ENCODE data around the gene ISM1.

ISM1 gene

DNA sequence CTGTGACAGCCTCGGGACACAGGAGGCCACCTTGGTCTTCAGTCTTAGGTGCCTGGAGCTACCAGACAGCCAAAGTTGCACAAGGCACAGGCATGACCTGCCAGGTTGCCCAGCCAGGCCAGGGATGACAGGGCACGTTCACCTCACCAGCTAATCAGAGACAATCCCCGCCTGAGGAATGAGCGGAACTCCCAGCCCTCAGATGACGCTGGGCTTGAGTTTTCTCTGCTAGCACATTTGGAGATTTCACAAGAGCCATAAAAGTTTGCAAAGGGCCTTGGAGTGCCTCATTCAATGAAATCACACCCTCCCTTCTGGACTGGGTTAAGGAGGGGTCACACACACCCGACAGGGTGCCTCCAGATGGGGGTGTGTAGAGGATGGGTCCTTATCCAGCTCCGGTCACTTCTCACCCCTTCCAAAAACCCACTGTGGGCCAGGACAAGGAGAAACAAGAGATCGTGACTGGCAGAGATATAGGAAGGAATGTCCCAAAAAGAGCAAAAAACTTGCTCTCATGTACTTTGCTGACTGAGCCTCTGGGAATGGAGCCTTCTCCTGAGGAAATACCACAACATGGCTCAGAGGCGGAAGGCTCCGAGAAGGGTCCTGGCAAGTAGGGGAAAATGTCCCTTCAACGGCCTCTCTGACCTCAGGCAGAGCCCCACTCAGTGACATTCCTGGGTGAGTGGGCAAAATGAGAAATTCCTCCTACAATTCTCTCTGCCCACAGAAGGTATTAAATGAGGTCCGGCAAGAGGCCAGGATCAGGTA is 121.6 kb downstream of the ISM1 start:
- H3K27ac ChIP-seq = no peak overlapping the region
- H3K36me3 ChIP-seq = no peaks in the 10 kb centered on the region
- no peaks in the 10 kb centered on the region for H3K9me3 ChIP-seq
- peak in 1 of 2 donors; percentile 34 for DNase-seq
- intact Hi-C loops (cut with DNase I; ENCODE audit: low total_unique reads) = no loop called here
- TF ChIP-seq, protein P1, sequence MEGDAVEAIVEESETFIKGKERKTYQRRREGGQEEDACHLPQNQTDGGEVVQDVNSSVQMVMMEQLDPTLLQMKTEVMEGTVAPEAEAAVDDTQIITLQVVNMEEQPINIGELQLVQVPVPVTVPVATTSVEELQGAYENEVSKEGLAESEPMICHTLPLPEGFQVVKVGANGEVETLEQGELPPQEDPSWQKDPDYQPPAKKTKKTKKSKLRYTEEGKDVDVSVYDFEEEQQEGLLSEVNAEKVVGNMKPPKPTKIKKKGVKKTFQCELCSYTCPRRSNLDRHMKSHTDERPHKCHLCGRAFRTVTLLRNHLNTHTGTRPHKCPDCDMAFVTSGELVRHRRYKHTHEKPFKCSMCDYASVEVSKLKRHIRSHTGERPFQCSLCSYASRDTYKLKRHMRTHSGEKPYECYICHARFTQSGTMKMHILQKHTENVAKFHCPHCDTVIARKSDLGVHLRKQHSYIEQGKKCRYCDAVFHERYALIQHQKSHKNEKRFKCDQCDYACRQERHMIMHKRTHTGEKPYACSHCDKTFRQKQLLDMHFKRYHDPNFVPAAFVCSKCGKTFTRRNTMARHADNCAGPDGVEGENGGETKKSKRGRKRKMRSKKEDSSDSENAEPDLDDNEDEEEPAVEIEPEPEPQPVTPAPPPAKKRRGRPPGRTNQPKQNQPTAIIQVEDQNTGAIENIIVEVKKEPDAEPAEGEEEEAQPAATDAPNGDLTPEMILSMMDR (IDR thresholded peaks at IDR 0.05) = no peak
- no peak overlapping the region for H3K4me3 ChIP-seq
- peaks cover 0 to 14% (median 5%) of the 10 kb centered on the region in 4 donors for H3K4me1 ChIP-seq
- no peaks in the 10 kb centered on the region for H3K27me3 ChIP-seq

DNA sequence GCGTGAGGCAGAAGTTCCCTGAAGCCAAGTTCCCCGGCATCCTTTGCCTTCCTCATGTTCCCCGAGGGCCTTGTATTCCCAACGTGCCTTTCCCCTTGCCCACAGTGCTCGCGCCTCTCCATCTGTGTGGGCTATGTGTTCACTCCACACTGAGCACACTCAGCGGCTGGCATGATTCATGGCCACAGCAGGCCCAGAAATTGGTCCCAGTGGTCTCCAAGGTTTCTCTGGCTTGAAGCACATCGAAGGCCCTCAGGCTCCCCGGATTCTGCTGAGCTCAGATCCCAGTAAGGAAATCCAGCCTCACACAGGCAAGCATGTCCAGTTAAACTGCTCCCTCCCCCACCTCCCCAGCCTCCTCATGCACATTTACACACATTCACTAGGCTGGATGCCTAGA is 123.6 kb downstream of the ISM1 start:
- no peak overlapping the region for H3K4me3 ChIP-seq
- no peaks in the 10 kb centered on the region for H3K36me3 ChIP-seq
- H3K9me3 ChIP-seq = no peaks in the 10 kb centered on the region
- peaks cover 0 to 29% (median 11%) of the 10 kb centered on the region in 4 donors for H3K4me1 ChIP-seq
- no peak overlapping the region for H3K27ac ChIP-seq
- TF ChIP-seq, protein P1 (IDR thresholded peaks at IDR 0.05) = no peak
- H3K27me3 ChIP-seq = no peaks in the 10 kb centered on the region
- intact Hi-C loops (cut with DNase I; ENCODE audit: low total_unique reads) = no loop called here
- DNase-seq = no peak

DNA sequence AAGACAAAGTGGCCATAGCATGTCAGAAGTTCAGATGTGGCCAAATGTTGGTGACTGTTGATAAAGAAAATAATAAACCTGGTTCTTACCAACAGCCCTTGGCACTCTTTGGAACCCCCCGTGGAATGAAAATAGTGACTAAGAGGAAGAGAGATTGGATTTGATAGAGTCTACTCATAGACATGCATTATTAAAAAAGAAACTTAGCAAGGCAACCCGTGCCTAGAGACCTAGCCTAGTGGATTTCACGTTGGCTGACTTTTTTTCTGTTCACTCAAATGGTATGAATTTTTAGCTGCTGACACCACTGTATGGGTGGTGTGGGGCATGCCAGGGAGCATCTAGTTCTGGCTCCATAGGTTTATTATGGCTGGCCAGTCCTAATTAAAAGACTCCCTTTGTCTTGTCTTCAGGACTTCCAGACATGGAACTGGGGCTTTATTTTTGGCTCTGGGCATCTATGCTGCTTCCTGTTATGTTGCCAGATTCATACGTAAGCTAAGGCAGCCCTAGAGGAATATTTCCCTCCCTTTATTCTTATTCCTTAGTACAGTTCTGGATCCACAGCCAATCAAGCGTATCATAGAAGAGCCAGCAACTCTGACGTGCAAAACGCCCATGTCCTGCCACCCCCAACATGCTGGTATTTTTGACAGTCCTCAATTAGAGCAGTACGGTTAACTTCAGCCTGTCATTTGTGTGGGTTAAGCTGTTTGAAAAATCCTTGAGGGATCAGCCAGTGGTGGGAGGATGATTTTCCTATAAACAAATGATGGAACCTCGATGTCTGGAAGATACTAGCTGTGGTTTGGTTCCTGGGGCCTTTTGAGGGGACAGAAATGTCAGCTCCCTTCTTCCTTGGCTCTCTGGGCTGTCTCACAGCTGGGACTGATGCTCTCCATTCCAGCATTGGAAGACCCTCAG is 127.5 kb downstream of the ISM1 start:
- TF ChIP-seq, protein P1 (IDR thresholded peaks at IDR 0.05) = no peak
- peak overlapping the region; percentile 1 to 20 for H3K4me3 ChIP-seq
- H3K4me1 ChIP-seq = peaks cover 0 to 29% (median 10%) of the 10 kb centered on the region in 4 donors
- DNase-seq = no peak
- H3K9me3 ChIP-seq = no peaks in the 10 kb centered on the region
- peak overlapping the region; percentile 59 to 62 for H3K27ac ChIP-seq
- no peaks in the 10 kb centered on the region for H3K36me3 ChIP-seq
- intact Hi-C loops (cut with DNase I; ENCODE audit: low total_unique reads) = no loop called here
- no peaks in the 10 kb centered on the region for H3K27me3 ChIP-seq

- no peaks in the 10 kb centered on the region for H3K9me3 ChIP-seq
- no peak for DNase-seq
- no peaks in the 10 kb centered on the region for H3K27me3 ChIP-seq
- intact Hi-C loops (cut with DNase I; ENCODE audit: low total_unique reads) = no loop called here
- peak overlapping the region; percentile 59 to 62 for H3K27ac ChIP-seq
- peak overlapping the region; percentile 1 to 20 for H3K4me3 ChIP-seq
- H3K36me3 ChIP-seq = no peaks in the 10 kb centered on the region
- TF ChIP-seq, protein P1 (IDR thresholded peaks at IDR 0.05) = no peak
- H3K4me1 ChIP-seq = peaks cover 0 to 29% (median 10%) of the 10 kb centered on the region in 4 donors
These were observed 128.1 kb downstream of the ISM1 start for GRCh38 chr20:13349235-13349604.

All from tibial artery (tissue), 4 donors.